Measurements from ENCODE around the gene POLR2H. TPM values are rescaled to one million over a fixed set of nuclear protein-coding genes. Genes with fewer than 3 reads are reported as not detected.

The POLR2H gene
- total RNA-seq, 4 donors from 2014 or later, result 65.1 to 181 (median 95.3) TPM

- peaks cover 0 to 77% (median 45%) of the 10 kb centered on the region in 3 donors for H3K36me3 ChIP-seq
- DNase-seq (ENCODE audit: low spot score in 2 of 2), result no peak
- no peak overlapping the region for H3K4me3 ChIP-seq
- no peaks in the 10 kb centered on the region for H3K27me3 ChIP-seq
- H3K9me3 ChIP-seq, result no peaks in the 10 kb centered on the region
- H3K27ac ChIP-seq, result peak overlapping the region in 2 of 4 donors; percentile 52 to 97
- H3K4me1 ChIP-seq, result peaks cover 0 to 11% (median 7%) of the 10 kb centered on the region in 4 donors
- peak in 1 of 2 donors; percentile 11 for TF ChIP-seq EP300 (IDR thresholded peaks at IDR 0.05)
- TF ChIP-seq POLR2A (IDR thresholded peaks at IDR 0.05), result no peak
- no peak for TF ChIP-seq CTCF (IDR thresholded peaks at IDR 0.05)
- 78 to 80% methylated on average over 10 of the region's 10 CpGs for WGBS, 2 donors
These were observed 29.0 kb upstream of the POLR2H start for GRCh38 chr3:184332370-184333090.

DNA sequence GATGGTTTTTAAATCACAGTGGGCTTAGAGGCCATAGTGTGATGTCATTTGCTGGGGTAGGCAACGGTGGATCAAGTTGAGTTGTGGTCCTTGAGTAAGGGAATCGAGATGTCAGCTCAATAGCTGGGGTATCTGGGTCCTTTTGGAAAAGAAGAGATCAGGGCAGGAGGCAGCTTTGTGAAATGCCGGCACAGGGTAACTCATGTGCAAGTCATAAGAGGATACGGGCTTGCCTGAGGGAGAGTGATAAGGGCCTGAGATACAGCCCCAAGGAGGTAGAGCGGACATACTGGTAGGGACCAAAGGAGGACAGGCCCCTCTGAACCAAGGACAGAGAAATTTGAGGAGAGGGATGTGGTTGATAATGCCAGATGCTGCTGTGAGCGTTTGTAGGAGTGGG, 28.3 kb upstream of the POLR2H start:
- Histone ChIP-seq H3K27ac (peak overlapping the region in 1 of 4 donors; percentile 97), H3K36me3 (peaks cover 0 to 70% (median 41%) of the 10 kb centered on the region in 3 donors), H3K4me3 (no peak overlapping the region), H3K4me1 (peaks cover 0 to 17% (median 13%) of the 10 kb centered on the region in 4 donors), H3K9me3 (no peaks in the 10 kb centered on the region), H3K27me3 (no peaks in the 10 kb centered on the region)
- WGBS, 2 donors, result 81 to 82% methylated on average over 6 of the region's 6 CpGs
- DNase-seq (ENCODE audit: low spot score in 2 of 2), result no peak
- TF ChIP-seq EP300 (IDR thresholded peaks at IDR 0.05), result no peak
- no peak for TF ChIP-seq POLR2A (IDR thresholded peaks at IDR 0.05)
- TF ChIP-seq CTCF (IDR thresholded peaks at IDR 0.05), result no peak

DNA sequence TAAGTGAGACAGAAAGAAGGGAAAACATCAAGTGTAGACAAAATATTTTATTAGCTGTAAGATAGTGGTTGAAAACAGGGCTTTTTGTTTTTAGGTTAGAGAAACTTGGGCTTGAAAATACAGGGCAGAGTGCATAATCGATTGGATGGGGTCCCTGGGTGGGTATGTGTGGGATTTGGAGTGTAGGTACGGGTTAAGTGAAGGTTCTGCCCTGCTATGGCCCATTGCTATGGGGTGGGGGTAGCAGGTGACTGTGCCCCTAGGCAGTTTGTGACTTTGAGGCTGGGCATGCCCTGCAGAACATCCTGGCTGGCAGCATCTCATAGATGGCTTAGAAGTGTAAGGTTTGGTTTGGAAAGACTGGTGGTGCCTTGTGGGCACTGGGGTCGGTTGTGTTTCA, 27.8 kb upstream of the POLR2H start:
- Histone ChIP-seq H3K9me3 (no peaks in the 10 kb centered on the region), H3K27ac (peak overlapping the region in 1 of 4 donors; percentile 97), H3K36me3 (peaks cover 0 to 65% (median 36%) of the 10 kb centered on the region in 3 donors), H3K4me1 (peaks cover 0 to 22% (median 18%) of the 10 kb centered on the region in 4 donors), H3K27me3 (no peaks in the 10 kb centered on the region), H3K4me3 (no peak overlapping the region)
- 74 to 87% methylated on average over 3 of the region's 3 CpGs for WGBS, 2 donors
- TF ChIP-seq CTCF (IDR thresholded peaks at IDR 0.05), result no peak
- TF ChIP-seq POLR2A (IDR thresholded peaks at IDR 0.05), result no peak
- TF ChIP-seq EP300 (IDR thresholded peaks at IDR 0.05), result no peak
- no peak for DNase-seq (ENCODE audit: low spot score in 2 of 2)

- 67 to 69% methylated on average over 15 of the region's 15 CpGs for WGBS, 2 donors
- peaks cover 0 to 32% (median 23%) of the 10 kb centered on the region in 4 donors for H3K4me1 ChIP-seq
These were observed 26.9 kb upstream of the POLR2H start for GRCh38 chr3:184334470-184335158.

More at GRCh38 chr3:184334470-184335158, 26.9 kb upstream of the POLR2H start:
- no peak for DNase-seq (ENCODE audit: low spot score in 2 of 2)
- TF ChIP-seq EP300 (IDR thresholded peaks at IDR 0.05) (no peak), CTCF (IDR thresholded peaks at IDR 0.05) (no peak), POLR2A (IDR thresholded peaks at IDR 0.05) (no peak)
- H3K27me3 ChIP-seq, result no peaks in the 10 kb centered on the region
- no peak overlapping the region for H3K4me3 ChIP-seq
- peaks cover 0 to 56% (median 33%) of the 10 kb centered on the region in 3 donors for H3K36me3 ChIP-seq
- no peaks in the 10 kb centered on the region for H3K9me3 ChIP-seq
- peak overlapping the region; percentile 94 to 100 (median 98) for H3K27ac ChIP-seq

All from tibial nerve (tissue), 4 donors.